GM12878 (cell line): ENCODE measurements around the gene THOC5. TPM values are rescaled to one million over a fixed set of nuclear protein-coding genes. Genes with fewer than 3 reads are reported as not detected.
"Not testable (repeated sequence)": the region's sequence is repeated elsewhere in the genome, so short reads cannot be mapped to it uniquely, and the experiment has no call there.

Experiments
- ATAC-seq: fragments of 200-7000 bp; cut with Tn5 transposase; 3 replicates; pipeline ENCODE4 v1.9.1; 2020; ENCODE audit warnings: mild to moderate bottlenecking, moderate library complexity
- BruUV-seq: library from RNA; stranded (reverse); fragments of 400-500 nt; replicated peaks from 2 replicates; lab custom pipeline; 2021; lab: Mats Ljungman, UMichigan
- CTCF ChIA-PET: fragments of 300-600 bp; sonication (Branson Sonifier 250); formaldehyde crosslinking; extraction: SDS; loops from one replicate; lab custom pipeline; 2021; ENCODE audit warnings: inconsistent platforms; lab: Yijun Ruan, JAX
- POLR2A ChIA-PET: fragments of 350-600 bp; formaldehyde crosslinking; extraction: SDS; loops from one replicate; lab custom pipeline; 2021; ENCODE audit warnings: inconsistent platforms; lab: Charles Lee
- RAD21 ChIA-PET: fragments of 300-600 bp; sonication (Branson Sonifier 250); formaldehyde crosslinking; loops from one replicate; lab custom pipeline; 2023; ENCODE audit warnings: antibody characterized with exemption; ENCODE audit not compliant: unreplicated experiment; lab: Charles Lee
- SMC1A ChIA-PET: fragments of 300-600 bp; sonication (Branson Sonifier 250); formaldehyde crosslinking; loops from one replicate; lab custom pipeline; 2023; ENCODE audit not compliant: unreplicated experiment, uncharacterized antibody; lab: Charles Lee
- DNase-seq: peaks from one replicate; pipeline ENCODE4 v3.0.0-alpha.2; 2011; ENCODE audit warnings: low read depth, low spot score
- FAIRE-seq: peaks from 3 replicates; lab custom pipeline; 2011; peaks lifted over from hg19 to GRCh38; lab: Jason Lieb, UNC
- H2AFZ ChIP-seq: 2 replicates; pipeline ENCODE4 v1.6.0; 2011; ENCODE audit warnings: low read depth, low read length, control low read depth; ENCODE audit not compliant: control insufficient read depth
- H3K27ac ChIP-seq: 2 replicates; pipeline ENCODE4 v1.5.1; 2011; ENCODE audit warnings: control low read depth; ENCODE audit not compliant: control insufficient read depth, insufficient read depth
- H3K27me3 ChIP-seq, 2 experiments: replicated peaks in 1 of 2; 2 replicates each; pipeline versions ENCODE4 v1.6.0 to v1.6.1; 2011; ENCODE audit warnings: low read length in 1 of 2; ENCODE audit not compliant: control insufficient read depth in 2 of 2, insufficient read depth in 2 of 2
- H3K36me3 ChIP-seq, 2 experiments: 2 replicates each; pipeline ENCODE4 v1.5.1; 2011; ENCODE audit warnings: low read length in 1 of 2; ENCODE audit not compliant: control insufficient read depth in 2 of 2, insufficient read depth in 2 of 2
- H3K4me1 ChIP-seq: 2 replicates; pipeline ENCODE4 v1.6.1; 2011; ENCODE audit warnings: mild to moderate bottlenecking, low read length, moderate library complexity, mixed read lengths; ENCODE audit not compliant: control insufficient read depth, insufficient read depth
- H3K4me2 ChIP-seq: 2 replicates; pipeline ENCODE4 v1.6.0; 2011; ENCODE audit warnings: control low read depth; ENCODE audit not compliant: control insufficient read depth, insufficient read depth
- H3K4me3 ChIP-seq: fragments of 200-600 bp; sonication (generic); 2 replicates; pipeline ENCODE4 v1.5.1; 2016
- H3K79me2 ChIP-seq: 2 replicates; pipeline ENCODE4 v1.6.0; 2011; ENCODE audit warnings: low read length; ENCODE audit not compliant: control insufficient read depth, insufficient read depth
- H3K9ac ChIP-seq: 2 replicates; pipeline ENCODE4 v1.8.0; 2011; ENCODE audit warnings: low read length, control low read depth, mixed read lengths; ENCODE audit not compliant: control insufficient read depth, insufficient read depth
- H3K9me3 ChIP-seq: replicated peaks from 3 replicates; pipeline ENCODE4 v1.5.1; 2011; ENCODE audit warnings: mild to moderate bottlenecking, low read length; ENCODE audit not compliant: control insufficient read depth, insufficient read depth
- H4K20me1 ChIP-seq: 2 replicates; pipeline ENCODE4 v1.6.0; 2011; ENCODE audit not compliant: control insufficient read depth, insufficient read depth
- BCLAF1 ChIP-seq: fragments of 450-650 bp; IDR thresholded peaks from 2 replicates; pipeline ENCODE4 v1.6.1; 2017; ENCODE audit warnings: antibody characterized with exemption, mild to moderate bottlenecking, moderate library complexity
- EGR1 ChIP-seq, 2 experiments: IDR thresholded peaks; 1 replicate in 1 of 2; 2 replicates in 1 of 2; pipeline ENCODE4 v1.6.1; 2011 to 2012; ENCODE audit warnings: low read depth in 2 of 2, low read length in 2 of 2, borderline replicate concordance in 1 of 2, mild to moderate bottlenecking in 1 of 2, moderate library complexity in 1 of 2
- NR2F1 ChIP-seq: fragments of 450-650 bp; conservative IDR thresholded peaks from 2 replicates; pipeline ENCODE4 v1.6.1; 2017; ENCODE audit warnings: mild to moderate bottlenecking
- NRF1 ChIP-seq: conservative IDR thresholded peaks from 2 replicates; pipeline ENCODE4 v1.6.1; 2011; ENCODE audit warnings: mild to moderate bottlenecking, low read depth, low read length, improper control_type of control experiment
- RB1 ChIP-seq: fragments of 450-650 bp; formaldehyde crosslinking; IDR thresholded peaks from 2 replicates; pipeline ENCODE4 v1.6.1; 2017; ENCODE audit warnings: mild to moderate bottlenecking, borderline replicate concordance
- RELB ChIP-seq: fragments of 450-650 bp; IDR thresholded peaks from 2 replicates; pipeline ENCODE4 v1.6.1; 2017; ENCODE audit warnings: low read depth, mild to moderate bottlenecking, moderate library complexity
- SIN3A ChIP-seq: IDR thresholded peaks from 2 replicates; pipeline ENCODE4 v1.6.1; 2012; ENCODE audit warnings: low read depth, low read length, improper control_type of control experiment
- SMAD1 ChIP-seq: fragments of 450-650 bp; IDR thresholded peaks from 2 replicates; pipeline ENCODE4 v1.6.1; 2018; ENCODE audit warnings: mild to moderate bottlenecking, low read depth; ENCODE audit not compliant: partially characterized antibody
- ZBED1 ChIP-seq: IDR thresholded peaks from 2 replicates; pipeline ENCODE4 v1.6.1; 2016; ENCODE audit warnings: borderline replicate concordance
- WGBS: methylation state at CpG from one replicate; pipeline ENCODE4 v1.1.6; 2016; ENCODE audit warnings: low lambda C conversion rate; ENCODE audit not compliant: insufficient replicate concordance, insufficient coverage; ENCODE audit errors: missing lambda C conversion rate; 5-methylcytosine and 5-hydroxymethylcytosine counted together
- in situ Hi-C: fragments of 300-500 bp; cut with MboI; formaldehyde crosslinking; loops from 9 replicates; pipeline ENCODE4 v1.14.3; 2018; ENCODE audit warnings: mixed read lengths
- intact Hi-C: fragments of 100-400 bp; cut with micrococcal nuclease; formaldehyde crosslinking; loops from one replicate; pipeline ENCODE4 v1.14.2; 2022; ENCODE audit not compliant: unreplicated experiment
- polyA plus RNA-seq, 11 experiments: library from polyadenylated mRNA; depleted of rRNA in 4 of 11; unstranded in 6 of 11; stranded (reverse) in 5 of 11; fragments of >200 nt; fragmentation: Nextera tagmentation in 4 of 11; fragmentation: Illumina TruSeq in 1 of 11; extraction: Ambion mirVana in 4 of 11; extraction: Trizol in 1 of 11; gene quantifications; 1 replicate in 1 of 11; 2 replicates in 10 of 11; pipeline versions ENCODE4 v1.2.1 to v1.2.3, GENCODE V29; 2011 to 2016; ENCODE audit warnings: inconsistent platforms in 2 of 11, missing spikeins in 2 of 11, low read depth in 1 of 11
- total RNA-seq, 4 experiments: library from RNA; depleted of rRNA in 3 of 4; stranded (reverse); fragments of >200 nt in 3 of 4; fragmentation: Illumina TruSeq in 1 of 4; extraction: Trizol in 1 of 4; gene quantifications; 2 replicates each; pipeline versions ENCODE4 v1.2.1 to v1.2.3, GENCODE V29; 2013 to 2021

Gene THOC5
- total and polyA plus RNA-seq, 10 of the 15 experiments (the other 5 are each of a cell fraction or from before 2014, with no cell fraction given) = 20.9 to 44.9 (median 31.4) TPM

- no peak overlapping the region for H3K9ac ChIP-seq
- intact Hi-C loops = loop anchor here (10.0 kb wide), 1 partner anchor 140 kb away; no protein-coding TSS in a partner anchor
- no peak overlapping the region for H2AFZ ChIP-seq
- no peak overlapping the region for H3K27ac ChIP-seq
- DNase-seq (no peak), ATAC-seq (no peak), FAIRE-seq (no peak)
- H3K4me2 ChIP-seq = no peak overlapping the region
- ChIA-PET CTCF (interaction anchor here (0.7 to 2.0 kb wide), 7 partner anchors 13 to 283 kb away, joined by 3 to 15 read pairs (median 4); partner anchors contain the start of gene ASCC2), SMC1A (interaction anchor here (1.4 kb wide), 1 partner anchor 32 kb away, joined by 4 read pairs; no protein-coding TSS in a partner anchor), POLR2A (interaction anchor here (1.8 kb wide), 1 partner anchor 12 kb away, joined by 5 read pairs; no protein-coding TSS in a partner anchor), RAD21 (no interaction called here)
- TF ChIP-seq NRF1 (no peak), BCLAF1 (no peak), SIN3A (no peak), RB1 (no peak), ZBED1 (no peak), NR2F1 (no peak), SMAD1 (no peak), RELB (no peak), EGR1 (IDR thresholded peaks at IDR 0.05; ENCODE audit: borderline replicate concordance in 1 of 2, low read depth in 2 of 2, low read length in 2 of 2) (no peak)
- H3K4me1 ChIP-seq = no peaks in the 10 kb centered on the region
- BruUV-seq = TSS peak; percentile 35
- no peaks in the 10 kb centered on the region; a peak in 2 of 4 replicates for H3K36me3 ChIP-seq
- no peaks in the 10 kb centered on the region for H3K9me3 ChIP-seq
- no peaks in the 10 kb centered on the region for H3K27me3 ChIP-seq
- 91% methylated on average over 4 of the region's 4 CpGs for WGBS
- no peak overlapping the region for H3K4me3 ChIP-seq
- peaks cover 10% of the 10 kb centered on the region for H3K79me2 ChIP-seq
- no peaks in the 10 kb centered on the region for H4K20me1 ChIP-seq
- in situ Hi-C loops = loop anchor here (5.0 kb wide), 1 partner anchor 52 kb away; no protein-coding TSS in a partner anchor
These were observed 1.6 kb upstream of the THOC5 start for GRCh38 chr22:29555065-29555644.

GRCh38 chr22:29552357-29552756, 1.2 kb downstream of the THOC5 start:
- in situ Hi-C loops, FAIRE-seq, SMC1A ChIA-PET, H3K9ac ChIP-seq, H3K9me3 ChIP-seq, H3K4me1 ChIP-seq, H4K20me1 ChIP-seq, H3K27me3 ChIP-seq, ATAC-seq, CTCF ChIA-PET, H3K36me3 ChIP-seq, RAD21 ChIA-PET, H3K79me2 ChIP-seq, H2AFZ ChIP-seq, H3K27ac ChIP-seq, BruUV-seq, DNase-seq: not testable (repeated sequence)
- WGBS = 85% methylated on average over 8 of the region's 33 CpGs
- Histone ChIP-seq H3K4me2 (0 out of 2 replicates have a peak overlapping the region, but pooled peaks have one; percentile 9), H3K4me3 (peak overlapping the region; percentile 77; the same call in 1 of the 2 replicates)
- intact Hi-C loops = loop anchor here (2.0 to 10.0 kb wide), 2 partner anchors 28 to 138 kb away; partner anchors contain the start of gene NIPSNAP1
- POLR2A ChIA-PET = interaction anchor here (0.7 kb wide), 1 partner anchor 29 kb away, joined by 4 read pairs; no protein-coding TSS in a partner anchor
